HCT116 (cell line): ENCODE data around the gene HTRA3. TPM values are rescaled to one million over a fixed set of nuclear protein-coding genes. Genes with fewer than 3 reads are reported as not detected.

Experiments used
- ATAC-seq: fragments of 200-7000 bp; cut with Tn5 transposase; 2 replicates; pipeline ENCODE4 v1.9.1; 2020; ENCODE audit warnings: mild to moderate bottlenecking, moderate library complexity
- BruUV-seq: library from RNA; stranded (reverse); fragments of 400-500 nt; replicated peaks from 2 replicates; lab custom pipeline; 2021; lab: Mats Ljungman, UMichigan
- CTCF ChIA-PET: fragments of 300-600 bp; sonication (Branson Sonifier 250); formaldehyde crosslinking; loops from one replicate; lab custom pipeline; 2021; ENCODE audit warnings: antibody characterized with exemption; lab: Charles Lee
- POLR2A ChIA-PET: fragments of 300-600, 350-600 bp; sonication (Branson Sonifier 250); formaldehyde crosslinking; loops from one replicate; lab custom pipeline; 2021; ENCODE audit warnings: antibody characterized with exemption; lab: Charles Lee
- RAD21 ChIA-PET, 2 experiments: fragments of 300-600 bp; sonication (Branson Sonifier 250); formaldehyde crosslinking; loops; one replicate each; lab custom pipeline; 2023; ENCODE audit warnings: low total read pairs in 2 of 2; ENCODE audit not compliant: uncharacterized antibody in 2 of 2, unreplicated experiment in 2 of 2, low non-redundant PET in 1 of 2; lab: Charles Lee
- DNase-seq: peaks from one replicate; pipeline ENCODE4 v3.0.0-alpha.2; 2010; ENCODE audit warnings: low read depth, low spot score
- H2AFZ ChIP-seq: fragments of 200-600 bp; shearing (Covaris generic), sonication (generic); 2 replicates; pipeline ENCODE4 v1.6.1; 2017; ENCODE audit warnings: low read depth, mixed run types, mixed read lengths, antibody characterized with exemption, low read length; ENCODE audit not compliant: poor library complexity, severe bottlenecking
- H3K27ac ChIP-seq: 2 replicates; pipeline ENCODE4 v1.5.1; 2012; ENCODE audit warnings: low read depth, low read length
- H3K27me3 ChIP-seq: fragments of 200-600 bp; sonication (generic); 2 replicates; pipeline ENCODE4 v1.6.1; 2016; ENCODE audit warnings: mixed run types, low read length, mixed read lengths; ENCODE audit not compliant: insufficient read depth
- H3K36me3 ChIP-seq, 2 experiments: fragments of 200-500 bp in 1 of 2; fragments of 200-600 bp in 1 of 2; sonication (Bioruptor generic) in 1 of 2; sonication (generic) in 1 of 2; 2 replicates each; pipeline versions ENCODE4 v1.5.1 to v1.6.1; 2014 to 2016; ENCODE audit warnings: low read length in 2 of 2, inconsistent platforms in 1 of 2, mixed read lengths in 1 of 2, mixed run types in 1 of 2; ENCODE audit not compliant: insufficient read depth in 2 of 2, control insufficient read depth in 1 of 2
- H3K4me1 ChIP-seq, 2 experiments: fragments of 200-600 bp in 1 of 2; sonication (generic) in 1 of 2; 2 replicates each; pipeline versions ENCODE4 v1.5.1 to v1.6.1; 2012 to 2017; ENCODE audit warnings: low read length in 2 of 2, inconsistent platforms in 1 of 2, mild to moderate bottlenecking in 1 of 2, mixed read lengths in 1 of 2, mixed run types in 1 of 2, moderate library complexity in 1 of 2; ENCODE audit not compliant: insufficient read depth in 2 of 2, control insufficient read depth in 1 of 2
- H3K4me2 ChIP-seq: fragments of 200-600 bp; sonication (generic); 2 replicates; pipeline ENCODE4 v1.6.1; 2017; ENCODE audit warnings: mixed run types, low read length, mixed read lengths
- H3K4me3 ChIP-seq, 2 experiments: fragments of 200-600 bp in 1 of 2; sonication (generic) in 1 of 2; replicated peaks in 1 of 2; 2 replicates each; pipeline ENCODE4 v1.5.1; 2011 to 2016; ENCODE audit warnings: low read length in 2 of 2, control low read depth in 1 of 2, low read depth in 1 of 2, mild to moderate bottlenecking in 1 of 2, mixed read lengths in 1 of 2, mixed run types in 1 of 2
- H3K79me2 ChIP-seq: fragments of 200-600 bp; sonication (generic); 2 replicates; pipeline ENCODE4 v1.6.1; 2017; ENCODE audit warnings: mild to moderate bottlenecking, mixed run types, low read length, moderate library complexity, mixed read lengths; ENCODE audit not compliant: insufficient read depth
- H3K9ac ChIP-seq: fragments of 200-600 bp; sonication (generic); 2 replicates; pipeline ENCODE4 v1.6.1; 2016; ENCODE audit warnings: low read length, mixed read lengths
- H3K9me2 ChIP-seq: fragments of 200-600 bp; sonication (generic), shearing (Covaris generic); 2 replicates; pipeline ENCODE4 v1.6.1; 2017; ENCODE audit warnings: mixed run types, mild to moderate bottlenecking, moderate library complexity; ENCODE audit not compliant: insufficient read depth
- H3K9me3 ChIP-seq, 2 experiments: fragments of 200-500 bp in 1 of 2; fragments of 200-600 bp in 1 of 2; sonication (Bioruptor generic) in 1 of 2; sonication (generic) in 1 of 2; 2 replicates each; pipeline ENCODE4 v1.6.1; 2014 to 2017; ENCODE audit warnings: low read length in 2 of 2, mixed read lengths in 2 of 2, inconsistent platforms in 1 of 2, low read depth in 1 of 2, mild to moderate bottlenecking in 1 of 2, mixed run types in 1 of 2, moderate library complexity in 1 of 2; ENCODE audit not compliant: control insufficient read depth in 1 of 2, insufficient read depth in 1 of 2
- H4K20me1 ChIP-seq: fragments of 200-600 bp; sonication (generic), shearing (Covaris generic); 2 replicates; pipeline ENCODE4 v1.6.1; 2017; ENCODE audit warnings: mixed run types, mild to moderate bottlenecking, moderate library complexity; ENCODE audit not compliant: insufficient read depth
- CEBPB ChIP-seq: IDR thresholded peaks from 2 replicates; pipeline ENCODE4 v1.6.1; 2012; ENCODE audit warnings: low read depth
- ELF1 ChIP-seq: IDR thresholded peaks from 2 replicates; pipeline ENCODE4 v1.6.1; 2012; ENCODE audit warnings: low read depth, borderline replicate concordance
- JUND ChIP-seq: IDR thresholded peaks from 2 replicates; pipeline ENCODE4 v1.6.1; 2012
- MAX ChIP-seq: IDR thresholded peaks from 2 replicates; pipeline ENCODE4 v1.6.1; 2012
- POLR2A ChIP-seq: IDR thresholded peaks from 2 replicates; pipeline ENCODE4 v1.7.0; 2011; ENCODE audit warnings: borderline replicate concordance; ENCODE audit not compliant: insufficient read depth, insufficient read length; ENCODE audit errors: extremely low read depth
- POLR2AphosphoS5 ChIP-seq: IDR thresholded peaks from 2 replicates; pipeline ENCODE4 v1.6.1; 2011; ENCODE audit warnings: mild to moderate bottlenecking, low read depth, low read length, moderate library complexity
- SP1 ChIP-seq: IDR thresholded peaks from 2 replicates; pipeline ENCODE4 v1.6.1; 2012; ENCODE audit warnings: low read depth
- ZFX ChIP-seq: fragments of 450-650 bp; IDR thresholded peaks from 2 replicates; pipeline ENCODE4 v1.6.1; 2017
- intact Hi-C: fragments of 100-400 bp; cut with micrococcal nuclease; formaldehyde crosslinking; loops from 2 replicates; pipeline ENCODE4 v1.10.0; 2022
- total RNA-seq: library from RNA; stranded (reverse); gene quantifications from one replicate; pipeline ENCODE4 v1.2.1, GENCODE V29; 2021; ENCODE audit not compliant: unreplicated experiment
- TF ChIP-seq, protein P1 (sequence below): IDR thresholded peaks from 2 replicates; pipeline ENCODE4 v1.6.1; 2011; ENCODE audit warnings: mild to moderate bottlenecking, low read length, moderate library complexity; ENCODE audit not compliant: insufficient replicate concordance; ENCODE audit errors: extremely low read depth

The HTRA3 gene
- total RNA-seq, 1 experiment from 2014 or later, result not detected

DNA sequence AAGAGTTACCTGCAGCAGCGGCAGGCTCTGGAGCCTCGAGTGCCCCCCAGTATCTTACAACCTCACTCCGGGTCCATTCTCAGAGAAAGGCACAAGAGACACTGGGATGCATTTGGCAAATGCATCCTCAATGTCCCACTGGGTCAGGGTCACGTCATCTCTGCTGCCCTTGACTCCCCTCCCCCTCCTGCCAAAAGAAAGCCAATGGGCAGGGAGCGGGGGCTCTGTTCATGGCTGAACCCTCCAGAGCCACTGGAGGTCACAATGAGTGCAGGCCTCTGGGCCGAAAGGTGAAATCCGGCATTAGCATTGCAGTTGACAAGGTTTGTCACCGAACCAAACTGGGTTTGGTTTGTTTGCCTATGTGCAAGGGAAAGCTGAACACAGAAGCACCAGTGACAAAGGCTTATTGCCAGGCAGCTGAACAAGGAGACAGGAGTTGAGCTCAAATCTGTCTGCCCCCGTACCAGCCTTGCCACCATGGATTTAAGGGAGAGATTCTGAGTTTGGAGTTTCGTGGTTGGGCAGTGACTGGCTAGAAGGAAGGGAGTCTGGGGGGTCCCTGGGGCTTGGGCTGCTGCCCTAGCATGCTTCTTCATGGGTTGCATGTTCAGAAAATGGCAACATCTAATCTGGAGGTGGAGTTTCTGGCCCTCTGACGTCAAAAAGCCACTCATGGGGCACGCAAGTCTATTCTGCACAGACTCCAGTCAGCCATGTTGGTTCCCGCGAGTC lies 64.3 kb downstream of the HTRA3 start:
- no peak overlapping the region for H3K4me2 ChIP-seq
- intact Hi-C loops, result no loop called here
- no peaks in the 10 kb centered on the region for H3K79me2 ChIP-seq
- no peaks in the 10 kb centered on the region for H4K20me1 ChIP-seq
- peaks cover 0 to 8% of the 10 kb centered on the region in 2 experiments; a peak in 3 of 4 replicates for H3K9me3 ChIP-seq
- H3K4me1 ChIP-seq, result peaks cover 0 to 4% of the 10 kb centered on the region in 2 experiments; a peak in 1 of 4 replicates
- no peak overlapping the region for H2AFZ ChIP-seq
- POLR2A ChIA-PET, result no interaction called here
- H3K36me3 ChIP-seq, result no peaks in the 10 kb centered on the region
- RAD21 ChIA-PET, result no interaction called here
- no peaks in the 10 kb centered on the region for H3K9me2 ChIP-seq
- no TSS peak for BruUV-seq
- DNase-seq, result no peak
- H3K27me3 ChIP-seq, result no peaks in the 10 kb centered on the region
- no peak for TF ChIP-seq CEBPB
- TF ChIP-seq ZFX, result no peak
- TF ChIP-seq POLR2A, result no peak
- TF ChIP-seq, protein P1, sequence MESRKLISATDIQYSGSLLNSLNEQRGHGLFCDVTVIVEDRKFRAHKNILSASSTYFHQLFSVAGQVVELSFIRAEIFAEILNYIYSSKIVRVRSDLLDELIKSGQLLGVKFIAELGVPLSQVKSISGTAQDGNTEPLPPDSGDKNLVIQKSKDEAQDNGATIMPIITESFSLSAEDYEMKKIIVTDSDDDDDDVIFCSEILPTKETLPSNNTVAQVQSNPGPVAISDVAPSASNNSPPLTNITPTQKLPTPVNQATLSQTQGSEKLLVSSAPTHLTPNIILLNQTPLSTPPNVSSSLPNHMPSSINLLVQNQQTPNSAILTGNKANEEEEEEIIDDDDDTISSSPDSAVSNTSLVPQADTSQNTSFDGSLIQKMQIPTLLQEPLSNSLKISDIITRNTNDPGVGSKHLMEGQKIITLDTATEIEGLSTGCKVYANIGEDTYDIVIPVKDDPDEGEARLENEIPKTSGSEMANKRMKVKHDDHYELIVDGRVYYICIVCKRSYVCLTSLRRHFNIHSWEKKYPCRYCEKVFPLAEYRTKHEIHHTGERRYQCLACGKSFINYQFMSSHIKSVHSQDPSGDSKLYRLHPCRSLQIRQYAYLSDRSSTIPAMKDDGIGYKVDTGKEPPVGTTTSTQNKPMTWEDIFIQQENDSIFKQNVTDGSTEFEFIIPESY, result no peak
- no peak for TF ChIP-seq ELF1
- TF ChIP-seq SP1, result no peak
- TF ChIP-seq POLR2AphosphoS5, result no peak
- TF ChIP-seq JUND, result no peak
- no peak for TF ChIP-seq MAX
- no peak for ATAC-seq
- CTCF ChIA-PET, result no interaction called here
- H3K9ac ChIP-seq, result no peak overlapping the region
- no peak overlapping the region for H3K4me3 ChIP-seq
- no peak overlapping the region for H3K27ac ChIP-seq
